KG1 (cell line): ENCODE results near the gene CRLF2.
"Not testable (repeated sequence)": the region's sequence is repeated elsewhere in the genome, so short reads cannot be mapped to it uniquely, and the experiment has no call there.

Experiments used
- DNase-seq: peaks from one replicate; lab custom pipeline; 2025; lab: John Stamatoyannopoulos, UW

Gene CRLF2, protein sequence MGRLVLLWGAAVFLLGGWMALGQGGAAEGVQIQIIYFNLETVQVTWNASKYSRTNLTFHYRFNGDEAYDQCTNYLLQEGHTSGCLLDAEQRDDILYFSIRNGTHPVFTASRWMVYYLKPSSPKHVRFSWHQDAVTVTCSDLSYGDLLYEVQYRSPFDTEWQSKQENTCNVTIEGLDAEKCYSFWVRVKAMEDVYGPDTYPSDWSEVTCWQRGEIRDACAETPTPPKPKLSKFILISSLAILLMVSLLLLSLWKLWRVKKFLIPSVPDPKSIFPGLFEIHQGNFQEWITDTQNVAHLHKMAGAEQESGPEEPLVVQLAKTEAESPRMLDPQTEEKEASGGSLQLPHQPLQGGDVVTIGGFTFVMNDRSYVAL

DNA sequence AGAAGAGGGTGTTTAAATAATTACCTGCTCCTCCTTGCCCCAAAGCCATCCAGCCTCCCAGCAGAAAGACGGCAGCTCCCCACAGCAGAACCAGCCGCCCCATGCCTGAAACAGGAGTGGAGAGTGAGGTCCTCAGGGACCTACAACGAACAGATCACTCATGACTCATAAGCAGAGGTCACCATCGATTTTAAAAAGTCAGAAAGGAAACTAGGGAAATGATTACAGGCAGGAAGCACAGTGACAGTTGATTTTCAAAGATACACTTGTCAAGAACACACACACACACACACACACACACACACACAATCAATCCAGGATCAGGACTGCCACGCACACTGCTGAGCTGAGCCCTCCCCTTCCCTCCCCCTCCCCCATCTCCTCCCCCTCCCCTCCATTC is at the start of gene CRLF2:
Gene CRLF2 (minus strand): TSS at position 118 of the 400 bp plus-strand sequence. CDS start 15 bp downstream, at position 103.
- DNase-seq: no peak

DNA sequence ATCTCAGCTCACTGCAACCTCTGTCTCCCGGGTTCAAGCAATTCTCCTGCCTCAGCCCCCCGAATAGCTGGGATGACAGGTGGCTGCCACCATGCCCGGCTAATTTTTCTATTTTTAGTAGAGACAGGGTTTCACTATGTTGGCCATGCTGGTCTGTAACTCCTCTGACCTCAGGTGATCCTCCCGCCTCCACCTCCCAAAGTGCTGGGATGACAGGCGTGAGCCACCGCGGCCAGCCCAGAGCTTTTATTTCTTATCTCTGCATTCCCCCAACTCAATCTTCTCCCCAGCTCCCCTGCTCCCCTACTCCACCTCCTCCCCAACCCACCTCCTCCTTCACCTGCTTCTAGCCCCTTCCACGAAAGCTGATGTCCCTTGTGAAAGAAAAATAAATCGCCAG is 49.3 kb upstream of the CRLF2 start:
- not testable (repeated sequence) for DNase-seq

DNA sequence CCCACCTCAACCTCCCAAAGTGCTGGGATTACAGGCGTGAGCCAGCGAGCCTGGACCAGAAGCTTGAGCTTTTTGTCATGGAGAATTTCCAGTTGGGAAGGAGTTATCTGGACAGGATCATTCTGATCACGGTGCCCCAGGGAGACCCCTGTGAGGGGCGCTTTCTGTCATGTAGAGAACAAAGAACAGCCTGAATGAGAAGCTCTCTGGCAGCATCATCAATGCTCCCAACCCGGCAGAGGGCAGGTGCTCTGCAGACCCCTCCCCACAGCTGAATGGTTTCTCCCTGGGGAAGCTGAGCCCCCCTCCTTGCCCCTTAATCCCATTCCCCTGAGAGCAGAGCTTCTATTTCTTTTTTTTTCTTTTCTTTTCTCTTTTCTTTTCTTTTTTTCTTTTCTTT is 48.8 kb upstream of the CRLF2 start:
- no peak for DNase-seq

DNA sequence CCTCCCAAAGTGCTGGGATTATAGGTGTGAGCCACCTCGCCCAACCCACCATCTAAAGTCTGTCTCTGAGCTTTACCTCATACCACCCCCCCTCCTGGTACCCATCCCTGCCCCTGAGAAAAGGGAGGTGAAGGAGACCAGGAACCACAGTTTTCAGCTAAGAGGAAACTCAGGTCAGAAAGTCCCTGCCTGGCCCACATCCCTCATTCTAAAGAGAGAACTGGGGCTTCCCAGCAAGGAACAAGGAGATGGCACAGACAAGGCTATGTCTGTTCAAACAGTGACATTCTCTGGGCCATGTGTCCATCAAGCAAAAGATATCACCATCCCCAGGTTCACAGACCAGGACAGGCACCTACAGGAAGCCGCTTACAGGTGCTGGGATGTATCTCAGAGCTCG is 40.4 kb upstream of the CRLF2 start:
- no peak for DNase-seq

DNA sequence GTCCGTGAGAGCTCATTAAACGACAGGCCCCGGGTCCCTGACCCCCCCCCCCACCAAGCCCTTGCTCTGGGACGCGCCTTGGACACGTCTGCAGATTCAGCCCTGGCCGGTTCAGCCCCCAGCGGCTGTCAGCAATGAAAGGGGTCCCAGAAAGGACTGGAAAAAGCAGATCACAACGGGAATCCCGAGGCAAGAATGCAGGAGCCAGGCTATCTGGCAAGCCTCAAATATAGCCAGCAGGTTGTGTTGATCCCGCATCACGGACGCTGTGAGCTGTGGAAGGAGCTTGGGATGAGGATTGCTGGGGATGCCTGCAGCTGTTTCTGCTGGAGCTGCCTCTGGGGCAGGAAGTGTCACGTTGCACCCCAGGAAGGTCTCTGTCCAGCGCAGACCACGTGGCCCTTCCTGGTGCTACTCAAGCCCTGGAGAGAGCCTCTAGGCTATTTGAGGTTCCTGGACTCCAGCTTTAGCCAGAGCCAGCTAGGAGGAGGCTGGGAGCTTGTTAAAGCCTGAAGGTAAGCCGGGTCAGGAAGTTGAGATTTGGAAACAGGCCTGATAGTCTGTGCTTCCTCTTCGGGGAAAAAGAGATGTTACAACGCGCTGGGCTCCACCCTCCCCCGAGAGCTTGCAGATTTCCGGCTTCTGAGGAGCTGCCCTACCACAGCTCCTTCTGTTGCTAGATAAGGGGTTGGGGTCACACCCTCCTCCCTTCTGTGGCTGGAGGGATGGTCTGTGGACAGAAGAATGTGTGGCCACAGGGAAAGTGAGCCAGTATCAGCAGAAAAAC is 36.8 kb upstream of the CRLF2 start:
- DNase-seq: no peak

DNA sequence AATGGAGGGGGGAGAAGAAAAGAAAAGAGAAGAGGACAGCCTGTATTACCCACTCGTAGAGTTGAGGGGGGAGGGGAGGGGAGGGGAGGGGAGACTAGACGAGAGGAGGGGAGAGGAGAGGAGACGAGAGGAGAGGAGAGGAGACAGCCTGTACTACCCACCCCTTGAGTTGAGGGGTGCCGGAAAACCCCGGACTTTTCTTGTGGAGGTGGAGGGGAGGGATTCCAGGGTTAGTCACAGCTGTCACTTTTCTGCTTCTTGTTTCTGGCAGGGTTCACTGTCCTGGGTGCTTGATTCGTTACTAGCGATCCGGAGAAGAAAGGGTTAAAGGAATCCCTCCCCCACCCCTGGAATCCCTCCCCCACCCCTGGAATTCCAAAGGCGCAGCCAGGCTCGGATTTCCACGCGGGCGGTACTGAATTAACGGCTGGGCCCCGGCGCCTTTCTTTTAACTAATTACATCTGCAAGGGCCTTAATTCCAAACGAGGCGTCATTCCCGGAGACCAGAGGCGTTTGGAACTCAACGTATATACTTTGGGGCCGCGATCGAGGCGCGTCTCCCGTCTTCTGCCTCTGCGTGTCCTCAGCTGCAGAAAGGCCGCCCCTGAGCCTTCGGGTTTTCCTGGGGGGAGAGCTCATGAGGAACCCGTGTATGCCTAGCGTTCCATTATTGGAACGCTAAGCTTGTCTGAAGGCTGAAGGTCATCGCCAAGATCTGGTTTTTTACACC is 36.0 kb upstream of the CRLF2 start:
- DNase-seq: no peak

DNA sequence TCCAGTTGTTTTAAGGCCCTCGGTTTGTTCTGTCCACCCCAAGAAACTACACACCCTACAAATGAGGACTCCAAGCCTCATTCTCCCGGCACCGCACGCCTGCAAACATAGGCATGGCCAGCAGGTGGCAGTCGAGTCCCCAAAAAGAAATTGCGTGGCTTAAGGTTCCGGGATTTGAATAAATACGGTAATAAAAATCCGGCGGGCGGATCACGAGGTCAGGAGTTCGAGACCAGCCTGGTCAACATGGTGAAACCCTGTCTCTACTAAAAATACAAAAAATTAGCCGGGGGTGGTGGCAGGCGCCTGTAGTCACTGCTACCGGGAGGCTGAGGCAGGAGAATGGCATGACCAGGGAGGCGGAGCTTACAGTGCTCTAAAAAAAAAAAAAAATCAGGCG is 34.4 kb upstream of the CRLF2 start:
- peak; percentile 72 for DNase-seq

DNA sequence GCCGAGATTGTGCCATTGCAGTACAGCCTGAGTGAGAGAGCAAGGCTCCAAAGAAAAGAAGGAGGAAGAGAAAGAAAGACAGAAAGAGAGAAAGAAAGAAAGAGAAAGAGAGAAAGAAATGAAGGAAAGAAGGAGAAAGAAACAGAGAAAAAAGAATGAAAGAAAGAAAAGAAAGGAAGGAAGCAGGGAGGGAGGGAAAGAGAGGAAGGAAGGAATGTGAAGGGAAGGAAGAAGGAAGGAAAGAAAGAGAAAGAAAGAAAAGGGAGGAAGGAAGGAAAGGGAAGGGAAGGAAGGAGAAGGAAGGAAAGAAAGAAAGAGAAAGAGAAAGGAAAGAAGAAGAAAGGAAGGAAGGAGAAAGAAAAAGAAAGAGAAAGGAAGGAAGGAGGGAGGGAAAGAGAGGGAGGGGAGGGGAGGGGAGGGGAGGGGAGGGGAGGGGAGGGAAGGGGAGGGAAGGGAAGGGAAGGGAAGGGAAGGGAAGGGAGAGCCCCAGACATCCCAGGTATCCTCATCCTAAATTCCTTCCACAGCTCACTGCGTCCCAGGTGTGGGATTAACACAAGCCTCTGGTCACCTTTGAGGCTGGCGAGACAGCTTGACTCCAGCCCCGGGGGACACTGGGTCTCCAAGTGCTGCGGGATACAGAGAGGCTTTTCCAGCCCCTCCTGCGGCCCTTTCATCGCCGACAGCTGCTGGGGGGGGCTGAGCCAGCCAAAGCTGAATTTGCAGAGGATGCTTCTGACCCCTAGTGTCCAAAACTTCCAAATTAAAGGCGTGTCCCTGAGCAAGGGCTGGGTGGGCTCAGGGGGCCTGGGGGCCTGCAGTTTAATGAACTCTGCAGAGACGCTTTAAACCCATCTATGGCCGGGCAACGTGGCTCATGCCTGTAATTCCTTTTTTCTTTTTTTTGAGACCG is 32.0 kb upstream of the CRLF2 start:
- peak; percentile 26 for DNase-seq

DNA sequence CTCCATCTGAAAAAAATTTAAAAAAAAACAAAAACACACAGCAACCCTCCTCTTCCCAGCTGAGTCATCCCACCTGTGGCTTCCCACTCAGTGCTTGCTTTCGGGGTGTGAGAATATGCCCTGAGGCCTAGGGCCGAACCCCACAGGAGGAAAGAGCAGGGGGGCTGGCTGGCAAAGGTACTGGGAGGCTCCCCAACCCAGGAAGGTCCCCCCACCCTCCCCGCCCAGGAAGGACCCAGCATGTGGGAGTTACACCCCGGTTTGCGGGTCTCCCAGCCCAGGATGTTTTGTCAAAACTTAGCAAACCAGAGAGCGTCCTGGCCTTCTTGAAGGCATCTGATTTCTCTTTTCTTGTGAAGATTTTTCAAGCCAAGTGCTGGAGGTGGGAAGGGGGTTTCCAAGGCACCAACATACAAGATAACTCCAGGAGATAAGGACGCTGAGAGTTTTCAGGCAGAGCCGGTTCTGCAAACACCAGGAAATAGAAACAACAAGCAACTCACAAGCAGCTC is 30.5 kb upstream of the CRLF2 start:
- DNase-seq: no peak

DNA sequence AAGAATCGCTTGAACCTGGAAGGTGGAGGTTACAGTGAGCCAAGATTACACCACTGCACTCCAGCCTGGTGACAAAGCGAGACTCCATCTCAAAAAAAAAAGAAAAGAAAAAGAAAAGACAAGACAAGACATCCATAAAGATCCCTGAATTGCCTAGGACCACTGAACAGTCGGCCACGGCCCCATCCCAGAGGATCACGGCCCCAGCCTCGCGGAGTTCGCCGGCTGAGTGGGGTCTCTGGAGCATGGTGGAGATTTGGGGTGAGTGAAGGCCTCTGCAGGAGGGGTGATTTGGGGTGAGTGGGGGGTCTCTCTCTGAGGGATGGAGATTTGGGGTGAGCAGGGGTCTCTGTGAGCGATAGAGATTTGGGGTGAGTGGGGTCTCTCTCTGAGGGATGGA is 28.1 kb upstream of the CRLF2 start:
- DNase-seq: not testable (repeated sequence)

DNA sequence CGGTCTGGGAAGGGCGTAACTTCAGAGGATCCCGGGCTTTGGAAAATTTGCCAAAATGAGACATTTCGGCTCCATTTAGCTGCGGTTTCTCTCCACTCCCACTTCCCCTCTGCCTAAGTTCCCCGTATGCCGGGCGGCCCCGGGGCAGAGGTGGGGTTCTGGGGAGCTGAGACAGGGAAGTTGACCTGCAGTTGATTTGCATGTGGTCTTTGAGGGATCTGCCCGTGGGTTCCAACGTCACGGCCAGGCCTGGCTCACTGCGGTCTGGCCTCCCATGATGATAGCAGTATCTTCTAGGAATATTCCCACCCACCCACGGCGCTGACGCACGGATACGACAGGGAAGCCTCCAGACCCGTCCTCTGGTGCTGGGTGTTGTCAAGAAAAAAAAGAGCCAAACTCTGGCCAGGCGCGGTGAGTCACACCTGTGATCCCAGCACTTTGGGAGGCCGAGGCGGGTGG is 27.3 kb upstream of the CRLF2 start:
- DNase-seq: peak; percentile 8

DNA sequence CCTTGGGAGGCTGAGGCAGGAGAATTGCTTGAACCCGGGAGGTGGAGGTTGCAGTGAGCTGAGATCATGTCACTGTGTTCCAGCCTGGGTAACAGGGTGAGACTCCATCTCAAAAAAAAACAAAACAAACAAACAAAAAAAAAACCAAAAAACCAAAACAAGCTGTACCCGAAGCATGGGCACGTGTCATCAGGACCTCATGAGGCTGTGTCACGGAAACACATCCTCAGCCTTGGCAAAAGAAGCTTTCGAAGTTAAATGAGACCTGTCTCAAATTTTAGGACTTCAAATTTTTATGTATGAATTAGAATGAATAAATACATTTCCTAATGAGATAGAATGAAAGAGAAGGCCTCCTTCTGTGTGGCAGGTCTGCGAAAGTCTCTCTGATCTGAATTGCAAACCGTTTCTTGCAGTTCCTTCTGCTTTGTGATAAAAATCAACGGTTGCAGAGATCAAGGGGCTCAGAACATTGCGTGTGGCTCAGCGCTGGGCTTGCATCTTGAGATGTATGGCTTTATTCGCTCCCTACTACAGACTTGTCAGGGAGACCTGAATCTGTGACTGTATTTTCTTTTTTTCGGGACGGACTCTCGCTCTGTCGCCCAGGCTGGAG is 19.5 kb upstream of the CRLF2 start:
- DNase-seq: no peak

DNA sequence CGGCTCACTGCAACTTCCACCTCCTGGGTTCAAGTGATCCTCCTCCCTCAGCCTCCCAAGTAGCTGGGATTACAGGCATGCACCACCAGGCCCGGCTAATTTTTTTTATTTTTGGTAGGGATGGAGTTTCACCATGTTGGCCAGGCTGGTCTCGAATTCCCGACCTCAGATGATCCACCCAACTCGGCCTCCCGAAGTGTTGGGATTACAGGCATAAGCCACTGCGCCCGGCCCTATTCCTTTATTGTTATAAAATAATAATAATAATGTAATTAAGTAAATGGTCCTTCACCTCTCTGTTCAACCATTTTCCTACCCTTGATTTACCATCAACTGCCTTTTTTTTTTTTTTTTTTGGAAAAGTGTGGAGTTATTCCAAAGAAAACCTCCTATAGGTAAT is 15.7 kb upstream of the CRLF2 start:
- not testable (repeated sequence) for DNase-seq

DNA sequence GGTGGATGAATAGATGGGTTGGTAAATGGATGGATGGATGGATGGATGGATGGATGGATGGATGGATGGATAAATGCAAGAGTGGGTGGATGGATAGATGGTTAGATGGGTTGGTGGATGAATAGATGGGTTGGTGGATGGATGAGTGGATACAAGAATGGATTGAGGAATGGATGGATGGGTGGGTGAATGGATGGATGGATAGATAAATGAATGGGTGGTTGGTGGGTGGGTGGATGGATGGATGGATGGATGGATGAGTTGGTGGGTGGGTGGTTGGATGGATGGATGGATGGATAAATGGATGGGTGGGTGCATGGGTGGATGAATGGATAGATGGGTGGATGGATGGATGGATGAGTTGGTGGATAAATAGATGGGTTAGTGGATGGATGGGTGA is 13.8 kb upstream of the CRLF2 start:
- no peak for DNase-seq

DNA sequence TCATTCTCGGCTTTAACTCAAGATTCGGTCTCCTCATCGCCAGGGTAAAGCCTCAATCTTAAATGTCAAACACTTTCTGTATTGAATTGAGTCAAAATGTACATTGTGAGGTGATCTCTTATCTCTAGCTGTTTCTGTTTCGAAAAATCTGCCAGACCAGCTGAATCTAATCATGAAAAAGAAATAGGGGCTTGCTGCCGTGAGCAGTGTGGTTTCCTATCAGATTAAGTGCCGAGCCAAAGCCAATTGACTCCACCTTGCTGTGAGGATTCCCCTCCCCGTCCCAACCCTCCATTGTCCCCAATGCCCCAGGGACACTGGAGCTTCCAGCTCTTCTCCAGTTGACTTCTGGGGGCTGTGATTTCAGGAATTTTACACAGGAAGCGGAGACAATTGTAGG is 12.5 kb upstream of the CRLF2 start:
- DNase-seq: no peak

DNA sequence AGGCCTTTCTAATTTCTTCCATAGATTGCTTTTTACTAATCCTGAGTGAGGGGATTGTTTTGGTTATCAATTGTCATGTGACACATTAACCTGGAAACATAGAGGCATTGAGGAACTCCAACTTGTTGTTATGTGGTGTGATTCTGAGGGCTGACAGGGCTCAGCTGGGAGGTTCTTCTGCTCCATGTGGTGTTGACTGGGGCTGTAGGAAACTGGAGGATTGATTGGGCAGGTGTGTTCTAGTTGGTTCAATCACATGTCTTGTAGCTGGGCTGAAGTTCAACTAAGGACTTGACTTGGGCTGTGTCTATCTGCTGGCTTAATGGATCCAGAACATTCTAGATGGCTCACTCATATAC is 10.8 kb upstream of the CRLF2 start:
- no peak for DNase-seq

DNA sequence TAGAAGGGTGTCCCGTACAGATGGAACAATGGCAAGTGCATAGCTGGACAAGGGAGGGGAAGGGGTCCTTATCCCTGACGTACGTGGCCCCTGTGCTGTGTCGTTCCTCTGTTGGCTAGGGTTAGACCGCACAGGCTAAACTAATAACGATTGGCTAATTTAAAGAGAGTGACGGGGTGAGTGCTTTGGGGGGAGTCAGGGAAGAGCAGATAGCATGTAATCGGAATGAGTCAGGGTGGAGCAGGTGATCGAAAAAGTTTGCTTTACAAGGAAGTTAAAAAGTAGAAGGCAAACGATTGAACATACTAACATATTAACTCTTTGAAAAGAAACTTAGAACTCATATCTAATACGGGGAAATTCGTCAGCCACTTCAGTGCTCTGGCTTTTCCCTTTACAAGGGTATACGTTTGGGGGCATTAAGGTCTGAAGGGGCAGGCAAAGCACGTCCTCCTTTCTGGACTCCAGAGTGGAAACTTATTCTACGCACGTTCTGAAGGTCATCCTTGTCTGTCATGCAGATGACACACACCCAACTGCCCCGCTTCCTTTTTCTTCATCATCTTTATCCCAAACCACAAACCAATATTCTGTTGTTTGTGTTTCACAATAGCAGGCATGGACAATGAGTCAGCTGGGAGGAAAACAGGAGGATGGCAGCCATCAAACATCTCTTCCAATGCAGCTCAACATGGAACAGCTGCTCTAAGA is 10.2 kb upstream of the CRLF2 start:
- no peak for DNase-seq

DNA sequence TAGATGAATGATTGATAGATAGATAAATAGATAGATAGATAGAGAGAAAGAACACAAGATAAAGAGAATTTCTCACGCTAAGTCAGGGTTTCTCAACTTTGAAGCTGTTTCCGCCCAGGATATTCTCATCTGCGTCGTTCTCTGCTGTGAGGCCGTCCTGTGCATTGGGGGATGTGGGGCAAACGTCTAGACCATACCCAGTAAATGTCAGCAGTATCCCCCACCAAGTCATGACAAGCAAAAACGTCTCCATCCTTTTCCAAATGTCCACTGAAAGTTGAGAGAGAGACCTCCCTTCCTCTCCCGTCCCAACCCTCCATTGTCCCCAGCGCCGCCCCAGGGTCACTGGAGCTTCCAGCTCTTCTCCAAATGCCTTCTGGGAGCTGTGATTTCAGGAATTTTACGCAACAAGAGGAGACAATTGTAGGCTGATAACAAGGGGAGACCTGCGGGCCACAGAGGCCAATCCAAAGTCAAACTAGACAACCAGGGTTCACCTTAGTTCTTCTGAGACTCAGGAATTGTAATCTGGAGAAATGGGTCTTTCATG is 8.9 kb upstream of the CRLF2 start:
- no peak for DNase-seq

DNA sequence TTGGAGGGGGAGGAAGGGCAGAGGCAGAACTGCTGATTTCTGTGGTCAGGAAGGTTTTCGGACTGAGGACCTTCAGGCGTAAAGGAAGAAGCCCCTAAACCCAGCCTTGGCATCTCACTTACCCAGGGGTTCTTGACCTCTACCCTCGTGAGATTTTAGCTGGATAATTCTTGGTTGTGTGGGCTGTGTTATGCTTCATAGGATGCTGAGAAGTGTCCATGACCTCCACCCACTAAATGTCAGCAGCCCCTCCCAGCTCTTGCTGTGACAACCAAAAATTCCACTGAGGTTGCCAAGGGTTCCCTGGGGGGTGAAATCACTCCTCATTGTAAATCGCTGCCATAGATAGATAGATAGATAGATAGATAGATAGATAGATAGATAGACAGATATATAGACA is 5.8 kb upstream of the CRLF2 start:
- DNase-seq: no peak
